ENCODE measurements around the gene ZSCAN26.
"Not testable (repeated sequence)": the region's sequence is repeated elsewhere in the genome, so short reads cannot be mapped to it uniquely, and the experiment has no call there.

Gene ZSCAN26

GRCh38 chr6:28295326-28295725 is 28.4 kb downstream of the ZSCAN26 start:
- TF ChIP-seq CTCF (IDR thresholded peaks at IDR 0.05; ENCODE audit: unreplicated experiment in 3 of 3) = no peak
- peaks cover 60% of the 10 kb centered on the region for H3K36me3 Mint-ChIP-seq (ENCODE audit: low read depth)
- no peak overlapping the region for H3K4me3 Mint-ChIP-seq
- H3K27me3 Mint-ChIP-seq (ENCODE audit: low read depth) = no peaks in the 10 kb centered on the region
- H3K9me3 Mint-ChIP-seq = peaks cover 6% of the 10 kb centered on the region
- H3K27ac Mint-ChIP-seq = no peak overlapping the region
- no peaks in the 10 kb centered on the region for H3K4me1 Mint-ChIP-seq

- TF ChIP-seq CTCF (IDR thresholded peaks at IDR 0.05; ENCODE audit: unreplicated experiment in 3 of 3) = no peak
- H3K4me1 Mint-ChIP-seq = no peaks in the 10 kb centered on the region
- no peak overlapping the region for H3K4me3 Mint-ChIP-seq
- H3K27ac Mint-ChIP-seq = no peak overlapping the region
- no peaks in the 10 kb centered on the region for H3K27me3 Mint-ChIP-seq (ENCODE audit: low read depth)
- H3K36me3 Mint-ChIP-seq (ENCODE audit: low read depth) = peaks cover 59% of the 10 kb centered on the region
- peaks cover 5% of the 10 kb centered on the region for H3K9me3 Mint-ChIP-seq
These were observed 29.6 kb downstream of the ZSCAN26 start for GRCh38 chr6:28296520-28297060.

GRCh38 chr6:28303570-28303969 is 36.6 kb downstream of the ZSCAN26 start:
- Mint-ChIP-seq H3K27me3 (ENCODE audit: low read depth) (no peaks in the 10 kb centered on the region), H3K4me3 (no peak overlapping the region), H3K27ac (no peak overlapping the region), H3K4me1 (no peaks in the 10 kb centered on the region), H3K36me3 (ENCODE audit: low read depth) (peaks cover 74% of the 10 kb centered on the region), H3K9me3 (peaks cover 26% of the 10 kb centered on the region)
- no peak for TF ChIP-seq CTCF (IDR thresholded peaks at IDR 0.05; ENCODE audit: unreplicated experiment in 3 of 3)

- H3K36me3 Mint-ChIP-seq (ENCODE audit: low read depth) = peaks cover 79% of the 10 kb centered on the region
- H3K27me3 Mint-ChIP-seq (ENCODE audit: low read depth); H3K4me3 Mint-ChIP-seq; H3K27ac Mint-ChIP-seq; H3K4me1 Mint-ChIP-seq: not testable (repeated sequence)
- peaks cover 38% of the 10 kb centered on the region for H3K9me3 Mint-ChIP-seq
These were observed 39.4 kb downstream of the ZSCAN26 start for GRCh38 chr6:28306363-28306762.

GRCh38 chr6:28311139-28311823 is 44.3 kb downstream of the ZSCAN26 start:
- Mint-ChIP-seq H3K27me3 (ENCODE audit: low read depth) (no peaks in the 10 kb centered on the region), H3K4me1 (no peaks in the 10 kb centered on the region), H3K4me3 (peak overlapping the region in 1 of 3 experiments; percentile 14), H3K27ac (peak overlapping the region; percentile 76 to 87 (median 86)), H3K9me3 (peaks cover 41% of the 10 kb centered on the region), H3K36me3 (ENCODE audit: low read depth) (peaks cover 57% of the 10 kb centered on the region)
- no peak for TF ChIP-seq CTCF (IDR thresholded peaks at IDR 0.05; ENCODE audit: unreplicated experiment in 3 of 3)

GRCh38 chr6:28312939-28313338 is 46.0 kb downstream of the ZSCAN26 start:
- Mint-ChIP-seq H3K36me3 (ENCODE audit: low read depth) (peaks cover 42% of the 10 kb centered on the region), H3K9me3 (peaks cover 24% of the 10 kb centered on the region), H3K4me1 (no peaks in the 10 kb centered on the region), H3K27ac (no peak overlapping the region), H3K27me3 (ENCODE audit: low read depth) (no peaks in the 10 kb centered on the region), H3K4me3 (no peak overlapping the region)
- no peak for TF ChIP-seq CTCF (IDR thresholded peaks at IDR 0.05; ENCODE audit: unreplicated experiment in 3 of 3)
